GM19240 (cell line): ENCODE results near the gene LEMD2.

Experiments
- DNase-seq: peaks from one replicate; pipeline ENCODE4 v3.0.0; 2011; ENCODE audit warnings: low spot score; ENCODE audit not compliant: insufficient read length

LEMD2 gene

DNA sequence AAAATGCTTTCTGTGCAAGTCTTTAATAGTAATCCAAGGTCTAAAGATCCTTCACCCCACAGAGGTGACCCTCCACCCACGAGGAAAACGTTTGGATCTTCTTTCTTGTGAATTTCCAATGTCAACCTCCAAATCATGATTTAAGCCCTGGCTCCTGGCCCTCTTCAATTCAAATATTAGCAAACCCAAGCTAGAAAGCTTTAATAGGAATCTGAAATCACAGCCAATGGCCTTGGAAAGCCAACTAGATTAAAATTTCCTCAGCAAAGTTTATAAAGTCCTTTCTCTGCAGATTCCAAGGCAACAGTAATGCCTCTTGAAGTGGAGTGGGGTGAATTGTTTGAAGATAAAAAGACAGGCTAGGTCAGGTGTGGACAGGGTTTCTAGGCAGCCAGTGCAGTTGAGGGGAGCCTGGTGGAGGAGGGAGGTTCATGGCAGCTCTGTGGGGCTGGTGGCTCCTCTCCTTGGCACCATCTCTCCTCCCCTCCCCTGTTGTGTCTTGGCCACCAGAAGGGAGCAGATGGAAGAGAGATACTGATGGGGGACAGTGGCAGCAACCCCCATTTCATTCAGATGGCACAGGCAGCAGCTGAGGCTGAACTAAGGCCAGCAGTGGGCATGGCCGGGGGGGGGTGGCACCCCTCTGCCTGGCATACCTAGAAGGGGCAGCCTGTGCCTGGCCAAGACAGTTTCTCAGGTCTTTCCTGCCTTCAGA lies 65.4 kb downstream of the LEMD2 start:
- DNase-seq = no peak

DNA sequence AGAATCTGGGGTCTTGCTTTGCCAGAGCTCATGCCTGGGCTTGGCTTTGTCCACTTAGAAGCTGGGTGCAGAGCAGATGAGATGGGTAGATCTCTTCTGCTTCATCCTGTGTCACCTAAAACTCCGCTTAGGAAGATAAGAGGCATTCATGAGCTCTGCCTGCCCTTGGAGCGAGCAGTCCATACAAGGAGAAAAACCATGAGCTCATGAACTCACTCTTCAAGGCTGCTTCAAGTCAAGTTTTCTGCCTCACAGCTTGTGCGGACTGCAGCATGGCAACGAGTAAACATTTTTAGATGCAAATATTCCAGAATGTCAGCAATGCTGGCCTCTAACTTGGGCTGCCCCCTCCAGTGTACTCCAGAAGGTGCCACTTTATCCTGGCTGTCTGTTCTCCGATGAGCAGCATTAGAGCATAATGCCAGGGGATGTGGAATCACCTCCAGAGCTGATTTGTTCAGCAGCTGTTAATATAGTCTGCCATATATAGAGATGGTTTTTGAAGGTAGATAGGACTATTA lies 66.8 kb downstream of the LEMD2 start:
- DNase-seq = no peak

DNA sequence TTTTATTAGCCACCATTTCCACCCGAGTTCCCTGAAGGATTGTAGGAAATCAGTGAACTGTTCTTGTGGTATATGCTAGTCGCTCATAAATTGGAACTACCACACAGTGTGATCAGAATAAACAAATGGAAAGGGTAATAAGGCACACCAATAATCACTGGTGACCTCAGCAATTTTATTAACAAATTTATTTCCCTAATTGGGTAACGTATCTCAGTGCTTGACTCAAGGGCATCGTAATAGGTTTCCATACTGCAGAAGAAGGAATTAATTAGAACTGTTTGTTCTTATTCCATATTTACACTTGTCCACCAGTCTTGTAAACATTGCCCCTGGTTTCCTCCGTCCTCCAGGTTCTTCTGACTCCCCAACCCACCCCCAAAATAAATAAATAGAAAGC lies 67.4 kb downstream of the LEMD2 start:
- DNase-seq = no peak
